ENCODE measurements around the gene ARHGAP19.

GRCh38 chr10:97195706-97196222 lies 96.7 kb downstream of the ARHGAP19 start:
- no peak for TF ChIP-seq POLR2AphosphoS5 (IDR thresholded peaks at IDR 0.05; ENCODE audit: borderline replicate concordance, low read depth, low read length)
- TF ChIP-seq EZH2 (IDR thresholded peaks at IDR 0.05): no peak
- no peak for TF ChIP-seq FOXP2 (optimal IDR thresholded peaks at IDR 0.05; ENCODE audit: control extremely low read depth, extremely low read length, insufficient read depth)
